Erythroblast (primary cell): Measurements from ENCODE around the gene S100A2.
"Not testable (repeated sequence)": the region's sequence is repeated elsewhere in the genome, so short reads cannot be mapped to it uniquely, and the experiment has no call there.

ENCODE experiments used
- GATA1 ChIP-seq: IDR thresholded peaks from 2 replicates; pipeline ENCODE4 v1.6.1; 2011; ENCODE audit warnings: low read depth, mild to moderate bottlenecking, control low read depth, low read length, moderate library complexity
- POLR2A ChIP-seq: IDR thresholded peaks from 2 replicates; pipeline ENCODE4 v1.6.1; 2011; ENCODE audit warnings: mild to moderate bottlenecking, low read length

- TF ChIP-seq POLR2A, GATA1: not testable (repeated sequence)
Measured at GRCh38 chr1:153583514-153583913, 17.9 kb upstream of the S100A2 start.
